CD4-positive, alpha-beta T cell (primary cell): ENCODE results near the gene PRAC2. TPM values are rescaled to one million over a fixed set of nuclear protein-coding genes. Genes with fewer than 3 reads are reported as not detected.

Source experiments
- ATAC-seq: fragments of 200-7000 bp; cut with Tn5 transposase; one replicate; pipeline ENCODE4 v1.10.0; 2022; ENCODE audit warnings: mild to moderate bottlenecking; ENCODE audit not compliant: poor library complexity
- CTCF ChIA-PET: fragments of 350-600 bp; sonication (Branson Sonifier 250); formaldehyde crosslinking; loops from one replicate; lab custom pipeline; 2021; ENCODE audit warnings: antibody characterized with exemption, inconsistent platforms; lab: Charles Lee
- POLR2A ChIA-PET: fragments of 350-600 bp; sonication (Branson Sonifier 250); formaldehyde crosslinking; loops from one replicate; lab custom pipeline; 2021; ENCODE audit warnings: antibody characterized with exemption, inconsistent platforms; lab: Charles Lee
- DNase-seq, 14 experiments: peaks; one replicate each; pipeline ENCODE4 v3.0.0-alpha.2; 2013 to 2020; ENCODE audit warnings: mixed read lengths in 2 of 14
- H3K27ac ChIP-seq, 2 donors: one replicate each; pipeline versions ENCODE4 v1.5.1 to v1.7.0; 2013; ENCODE audit warnings: low read length in 2 of 2, low read depth in 1 of 2, mild to moderate bottlenecking in 1 of 2
- H3K27me3 ChIP-seq, 2 experiments: 1 replicate in 1 of 2; 2 replicates in 1 of 2; pipeline versions ENCODE4 v1.6.1 to v1.7.0; 2013; ENCODE audit warnings: low read length in 2 of 2, control low read depth in 1 of 2, mild to moderate bottlenecking in 1 of 2, moderate library complexity in 1 of 2; ENCODE audit not compliant: insufficient read depth in 2 of 2, control insufficient read depth in 1 of 2
- H3K36me3 ChIP-seq: one replicate; pipeline ENCODE4 v1.6.1; 2013; ENCODE audit warnings: low read length, control low read depth; ENCODE audit not compliant: insufficient read depth
- H3K4me1 ChIP-seq: one replicate; pipeline ENCODE4 v1.6.1; 2013; ENCODE audit warnings: low read length, control low read depth; ENCODE audit not compliant: insufficient read depth
- H3K4me3 ChIP-seq: one replicate; pipeline ENCODE4 v1.5.1; 2013; ENCODE audit warnings: mild to moderate bottlenecking, low read length, moderate library complexity
- H3K9me3 ChIP-seq, 2 experiments: 1 replicate in 1 of 2; 2 replicates in 1 of 2; pipeline versions ENCODE4 v1.6.1 to v1.7.0; 2013; ENCODE audit warnings: low read length in 2 of 2, mild to moderate bottlenecking in 2 of 2, control low read depth in 1 of 2, moderate library complexity in 1 of 2; ENCODE audit not compliant: control insufficient read depth in 1 of 2, insufficient read depth in 1 of 2
- H3K27ac Mint-ChIP-seq: one replicate; pipeline ENCODE4 v1.8.0; 2020; ENCODE audit warnings: mixed read lengths
- H3K27me3 Mint-ChIP-seq: one replicate; pipeline ENCODE4 v1.8.0; 2021; ENCODE audit warnings: mixed read lengths
- H3K36me3 Mint-ChIP-seq: one replicate; pipeline ENCODE4 v1.8.0; 2021; ENCODE audit warnings: low read depth, mixed read lengths
- H3K4me1 Mint-ChIP-seq: one replicate; pipeline ENCODE4 v1.8.0; 2021; ENCODE audit warnings: low read depth, mixed read lengths
- H3K4me3 Mint-ChIP-seq: one replicate; pipeline ENCODE4 v1.8.0; 2020; ENCODE audit warnings: mild to moderate bottlenecking, mixed read lengths
- H3K9me3 Mint-ChIP-seq: one replicate; pipeline ENCODE4 v1.8.0; 2020; ENCODE audit warnings: mixed read lengths
- intact Hi-C, 2 experiments: fragments of 100-400 bp; cut with DNase I in 1 of 2; cut with micrococcal nuclease in 1 of 2; formaldehyde crosslinking; loops; one replicate each; pipeline versions ENCODE4 v1.15.1 to v1.9.0; 2023 to 2025; cut with DNase I, micrococcal nuclease
- total RNA-seq, 174 experiments: library from RNA in 2 of 174; stranded (reverse) in 2 of 174; gene quantifications; one replicate each; pipeline ENCODE4 v1.2.3 and lab custom pipeline; 2021 to 2026
- TF ChIP-seq, protein P1 (sequence below): fragments of 200-600 bp; IDR thresholded peaks from one replicate; pipeline ENCODE4 v1.8.0; 2022; ENCODE audit warnings: antibody characterized with exemption, mild to moderate bottlenecking

PRAC2 gene
- total RNA-seq, 2 experiments from 2014 or later = not detected

DNA sequence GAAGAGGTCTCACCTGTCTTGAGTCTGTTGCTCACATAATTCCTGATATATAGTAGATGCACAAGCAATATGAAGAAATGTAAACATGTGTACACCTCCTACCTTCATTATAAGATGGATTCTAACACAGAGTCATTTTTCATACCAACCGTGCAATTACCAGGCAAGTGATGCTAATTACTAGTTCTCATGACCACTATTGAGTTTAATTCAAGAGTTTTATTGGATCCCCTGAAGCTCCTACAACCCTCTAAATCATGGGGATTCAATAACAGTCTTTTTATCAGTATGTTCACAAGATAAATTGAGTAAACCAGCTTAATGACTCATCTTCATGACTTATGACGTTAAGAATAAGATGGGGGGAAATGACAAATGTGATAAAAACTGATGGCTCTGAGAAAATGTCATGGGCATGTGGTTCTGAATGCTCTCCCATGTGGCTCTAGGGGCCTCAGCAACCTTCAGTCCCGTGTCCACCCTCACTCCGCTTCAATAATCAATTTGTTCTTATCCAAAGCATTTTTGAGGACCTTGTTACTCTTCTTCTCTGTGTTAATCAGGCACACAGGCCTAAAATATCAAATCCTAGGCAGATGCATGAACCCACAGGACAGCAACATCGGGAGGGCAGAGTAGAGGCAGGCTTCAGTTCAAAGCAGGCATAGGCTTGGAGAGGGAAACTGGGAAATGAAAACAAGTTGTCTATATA lies 43.4 kb upstream of the PRAC2 start:
- H3K4me1 ChIP-seq = peaks cover 8% of the 10 kb centered on the region
- Mint-ChIP-seq H3K4me1 (no peaks in the 10 kb centered on the region), H3K27me3 (peaks cover 77% of the 10 kb centered on the region), H3K27ac (no peak overlapping the region), H3K36me3 (no peaks in the 10 kb centered on the region), H3K4me3 (no peak overlapping the region), H3K9me3 (no peaks in the 10 kb centered on the region)
- no peaks in the 10 kb centered on the region for H3K36me3 ChIP-seq
- ChIA-PET CTCF (interaction anchor here (0.5 to 3.4 kb wide), 18 partner anchors 10 to 356 kb away, joined by 3 to 23 read pairs (median 6); no protein-coding TSS in a partner anchor), POLR2A (interaction anchor here (1.3 kb wide), 2 partner anchors 38 to 205 kb away, joined by 3 to 4 read pairs; no protein-coding TSS in a partner anchor)
- H3K9me3 ChIP-seq = no peaks in the 10 kb centered on the region
- no peak for ATAC-seq
- no peak overlapping the region for H3K27ac ChIP-seq
- TF ChIP-seq, protein P1, sequence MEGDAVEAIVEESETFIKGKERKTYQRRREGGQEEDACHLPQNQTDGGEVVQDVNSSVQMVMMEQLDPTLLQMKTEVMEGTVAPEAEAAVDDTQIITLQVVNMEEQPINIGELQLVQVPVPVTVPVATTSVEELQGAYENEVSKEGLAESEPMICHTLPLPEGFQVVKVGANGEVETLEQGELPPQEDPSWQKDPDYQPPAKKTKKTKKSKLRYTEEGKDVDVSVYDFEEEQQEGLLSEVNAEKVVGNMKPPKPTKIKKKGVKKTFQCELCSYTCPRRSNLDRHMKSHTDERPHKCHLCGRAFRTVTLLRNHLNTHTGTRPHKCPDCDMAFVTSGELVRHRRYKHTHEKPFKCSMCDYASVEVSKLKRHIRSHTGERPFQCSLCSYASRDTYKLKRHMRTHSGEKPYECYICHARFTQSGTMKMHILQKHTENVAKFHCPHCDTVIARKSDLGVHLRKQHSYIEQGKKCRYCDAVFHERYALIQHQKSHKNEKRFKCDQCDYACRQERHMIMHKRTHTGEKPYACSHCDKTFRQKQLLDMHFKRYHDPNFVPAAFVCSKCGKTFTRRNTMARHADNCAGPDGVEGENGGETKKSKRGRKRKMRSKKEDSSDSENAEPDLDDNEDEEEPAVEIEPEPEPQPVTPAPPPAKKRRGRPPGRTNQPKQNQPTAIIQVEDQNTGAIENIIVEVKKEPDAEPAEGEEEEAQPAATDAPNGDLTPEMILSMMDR = no peak
- no peak for DNase-seq
- no peak overlapping the region for H3K4me3 ChIP-seq
- intact Hi-C loops = loop anchor here (2.0 to 10.0 kb wide), 4 partner anchors 199 to 615 kb away; no protein-coding TSS in a partner anchor
- H3K27me3 ChIP-seq = peaks cover 14 to 18% of the 10 kb centered on the region in 2 experiments

DNA sequence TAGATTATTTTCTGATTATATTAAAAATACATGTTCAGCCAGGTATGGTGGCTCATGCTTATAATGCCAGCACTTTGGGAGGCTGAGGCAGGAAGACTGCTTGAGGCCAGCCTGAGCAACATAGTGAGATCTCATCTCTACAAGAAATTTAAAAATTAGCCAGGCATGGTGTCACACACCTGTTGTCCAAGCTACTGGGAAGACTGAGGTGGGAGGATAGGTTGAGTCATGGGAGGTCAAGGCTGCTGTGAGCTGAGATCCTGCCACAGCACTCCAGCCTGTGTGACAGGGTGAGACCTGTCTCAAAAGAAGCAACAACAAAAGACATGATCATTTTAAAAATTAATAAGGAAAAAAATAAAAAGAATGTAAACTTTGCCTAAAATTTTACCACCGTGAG lies 41.4 kb upstream of the PRAC2 start:
- peaks cover 15 to 18% of the 10 kb centered on the region in 2 experiments for H3K27me3 ChIP-seq
- H3K9me3 ChIP-seq = no peaks in the 10 kb centered on the region
- ATAC-seq = no peak
- H3K4me1 Mint-ChIP-seq = no peaks in the 10 kb centered on the region
- H3K36me3 Mint-ChIP-seq = no peaks in the 10 kb centered on the region
- H3K36me3 ChIP-seq = no peaks in the 10 kb centered on the region
- TF ChIP-seq, protein P1 = no peak
- DNase-seq = no peak
- intact Hi-C loops = no loop called here
- no peaks in the 10 kb centered on the region for H3K9me3 Mint-ChIP-seq
- H3K4me3 ChIP-seq = no peak overlapping the region
- peaks cover 8% of the 10 kb centered on the region for H3K4me1 ChIP-seq
- H3K27me3 Mint-ChIP-seq = peaks cover 62% of the 10 kb centered on the region
- no peak overlapping the region for H3K27ac Mint-ChIP-seq
- H3K4me3 Mint-ChIP-seq = no peak overlapping the region
- no peak overlapping the region for H3K27ac ChIP-seq
- POLR2A ChIA-PET = no interaction called here
- CTCF ChIA-PET = interaction anchor here (1.6 kb wide), 1 partner anchor 10 kb away, joined by 5 read pairs; no protein-coding TSS in a partner anchor

DNA sequence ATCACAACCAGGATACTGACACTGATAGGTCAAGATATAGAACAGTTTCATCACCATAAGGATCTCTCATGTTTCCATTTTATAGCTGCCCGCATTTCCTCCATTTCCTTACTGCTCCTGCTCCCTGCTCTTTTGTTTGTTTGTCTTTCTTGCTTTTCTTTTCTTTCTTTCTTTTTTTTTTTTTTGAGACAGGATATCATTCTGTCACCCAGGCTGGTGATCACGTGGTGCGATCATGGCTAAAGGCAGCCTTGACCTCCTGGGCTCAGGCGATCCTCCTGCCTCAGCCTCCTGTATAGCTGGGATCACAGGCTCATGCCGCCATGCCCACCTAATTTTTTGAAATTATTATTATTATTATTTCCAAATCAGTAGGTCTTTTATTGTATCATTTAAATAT lies 32.3 kb upstream of the PRAC2 start:
- Mint-ChIP-seq H3K27ac (no peak overlapping the region), H3K9me3 (no peaks in the 10 kb centered on the region), H3K4me3 (no peak overlapping the region), H3K27me3 (peaks cover 32% of the 10 kb centered on the region), H3K4me1 (no peaks in the 10 kb centered on the region), H3K36me3 (no peaks in the 10 kb centered on the region)
- Histone ChIP-seq H3K36me3 (no peaks in the 10 kb centered on the region), H3K27me3 (peaks cover 4 to 11% of the 10 kb centered on the region in 2 experiments), H3K4me1 (no peaks in the 10 kb centered on the region), H3K27ac (no peak overlapping the region), H3K4me3 (no peak overlapping the region), H3K9me3 (peaks cover 4 to 6% of the 10 kb centered on the region in 2 experiments)
- TF ChIP-seq, protein P1 = no peak
- ATAC-seq (no peak), DNase-seq (no peak)
- CTCF ChIA-PET = interaction anchor here (1.3 kb wide), 1 partner anchor 12 kb away, joined by 6 read pairs; no protein-coding TSS in a partner anchor
- POLR2A ChIA-PET = no interaction called here
- intact Hi-C loops = no loop called here
